NCI-H1105 treated with DMSO at 0.1 percent for 48 hours (cell line): ENCODE data around the gene KRTAP10-3.
A peak's percentile ranks its signal among the peaks of the same experiment; 100 is the strongest.

Source experiments
- DNase-seq: peaks from one replicate; lab custom pipeline; 2025; lab: John Stamatoyannopoulos, UW

KRTAP10-3 gene

DNA sequence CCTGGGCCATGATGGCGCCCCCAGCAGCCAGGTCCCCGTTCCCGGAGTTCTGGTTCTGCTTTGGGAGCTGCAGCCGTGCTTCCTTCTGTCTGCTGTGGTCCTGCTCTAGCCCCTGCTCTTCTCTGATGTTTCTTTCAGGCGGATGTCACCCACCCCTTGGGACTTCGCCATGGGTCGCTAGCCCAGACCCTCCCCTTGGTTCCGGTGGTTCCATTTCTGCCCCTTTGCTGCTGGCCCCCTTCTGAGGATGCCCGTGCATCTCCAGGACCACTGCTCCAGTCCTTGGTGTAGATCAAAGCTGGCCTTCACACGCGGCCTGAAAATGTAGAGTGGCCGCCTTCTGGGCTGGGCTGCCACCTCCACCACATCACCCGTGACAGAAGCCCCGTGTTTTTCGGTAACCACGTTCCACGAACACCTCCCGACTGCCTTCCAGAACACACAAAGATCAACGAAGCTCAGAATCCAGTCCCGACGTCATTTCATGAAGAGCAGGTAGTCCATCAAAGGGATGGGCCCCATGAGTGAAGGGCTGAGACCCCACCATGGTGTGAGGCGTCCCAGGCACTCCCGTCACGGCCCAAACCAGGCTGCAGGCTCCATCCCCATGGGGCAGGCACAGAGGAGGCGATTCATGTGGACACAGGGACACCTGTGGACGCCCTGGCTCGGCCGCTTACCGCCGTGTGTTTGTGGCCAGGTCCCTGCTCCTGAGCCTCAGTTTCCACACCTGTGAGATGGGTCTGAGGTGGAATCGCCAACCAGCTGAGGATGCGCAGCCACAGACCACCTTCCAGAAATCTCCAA is 43.0 kb downstream of the KRTAP10-3 start:
- DNase-seq: no peak

DNA sequence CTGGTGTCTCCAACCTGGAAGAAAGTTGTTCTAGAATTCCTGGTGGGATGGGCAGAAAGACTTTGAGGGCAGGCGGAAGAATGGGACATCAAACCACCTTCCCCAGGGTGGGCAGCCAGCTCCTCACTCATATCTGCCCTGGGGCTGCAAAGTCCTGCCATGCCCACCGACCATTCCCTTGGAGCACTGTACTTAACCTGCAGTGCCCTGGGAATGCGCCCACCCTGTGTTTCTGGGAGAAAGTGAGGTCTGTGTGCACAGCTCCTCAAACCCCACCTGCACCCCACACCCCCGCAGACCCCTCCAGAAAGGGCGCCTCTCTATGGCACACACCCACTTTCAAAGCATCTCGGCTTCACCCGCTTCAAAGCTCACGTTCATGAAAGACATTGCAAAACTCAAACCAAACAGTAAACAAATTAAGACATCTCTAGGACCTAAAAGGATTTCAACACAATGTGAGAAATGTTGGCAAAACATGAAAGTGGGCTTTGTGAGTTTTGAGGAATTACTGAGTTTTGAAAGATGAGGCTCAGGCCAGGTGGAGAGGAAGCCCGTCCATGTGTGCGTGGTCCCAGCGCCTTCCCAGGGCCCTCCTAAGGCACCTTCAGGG is 43.7 kb downstream of the KRTAP10-3 start:
- DNase-seq: no peak

DNA sequence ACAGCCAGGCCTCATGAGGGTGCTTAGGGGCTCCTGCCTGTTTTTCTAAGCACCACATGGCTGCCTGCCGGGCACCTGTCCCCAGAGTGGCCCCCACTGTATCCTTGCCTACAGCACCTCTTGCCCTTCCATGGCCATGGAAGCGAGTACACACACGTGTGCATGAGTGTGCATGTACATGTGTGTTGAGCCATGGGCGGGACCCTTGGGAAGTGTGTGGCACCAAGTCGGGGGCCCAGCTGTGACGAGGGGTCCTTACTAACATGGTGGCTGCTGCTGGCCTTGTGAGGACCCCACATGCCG is 44.4 kb downstream of the KRTAP10-3 start:
- no peak for DNase-seq

DNA sequence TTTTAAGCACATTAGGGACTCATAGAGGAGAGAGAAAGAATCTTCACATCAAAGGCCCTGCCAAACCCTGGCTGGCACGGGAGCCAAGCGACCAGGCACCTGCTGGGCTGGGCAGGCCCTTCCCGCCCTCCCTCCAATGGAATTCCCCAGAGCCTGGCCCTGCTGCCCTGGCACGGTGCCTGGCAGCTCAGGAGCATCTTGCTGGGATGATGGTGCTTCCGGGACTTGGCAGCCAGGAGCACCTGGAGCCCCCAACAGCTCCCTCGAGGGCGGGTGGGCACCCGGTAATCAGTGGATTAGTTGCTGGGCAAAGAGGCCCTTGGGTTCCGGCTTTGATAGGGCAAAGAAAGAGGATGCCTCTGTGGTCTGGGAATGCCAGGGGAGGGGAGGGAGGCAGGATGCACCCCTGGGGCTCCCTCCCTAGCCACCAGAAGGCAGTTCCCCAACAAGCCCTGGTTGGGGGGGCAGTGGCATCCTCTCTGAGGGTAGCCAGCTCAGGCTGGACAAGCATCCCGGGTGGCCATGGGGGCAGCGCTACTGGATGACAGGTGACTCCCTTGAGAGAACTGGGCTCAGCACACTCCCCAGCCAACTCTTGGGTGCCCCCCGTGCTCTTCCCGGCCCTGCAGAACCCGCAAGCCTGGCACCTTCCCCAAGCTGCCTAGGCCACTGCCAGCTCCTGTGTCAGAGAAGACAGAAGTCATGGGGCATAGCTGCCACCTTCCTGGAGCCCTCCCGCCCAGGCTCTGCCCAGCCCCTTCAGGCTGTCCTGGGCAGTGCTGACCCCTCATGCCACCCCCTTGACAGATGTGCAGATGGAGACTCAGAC is 45.0 kb downstream of the KRTAP10-3 start:
- DNase-seq: peak; percentile 85

DNA sequence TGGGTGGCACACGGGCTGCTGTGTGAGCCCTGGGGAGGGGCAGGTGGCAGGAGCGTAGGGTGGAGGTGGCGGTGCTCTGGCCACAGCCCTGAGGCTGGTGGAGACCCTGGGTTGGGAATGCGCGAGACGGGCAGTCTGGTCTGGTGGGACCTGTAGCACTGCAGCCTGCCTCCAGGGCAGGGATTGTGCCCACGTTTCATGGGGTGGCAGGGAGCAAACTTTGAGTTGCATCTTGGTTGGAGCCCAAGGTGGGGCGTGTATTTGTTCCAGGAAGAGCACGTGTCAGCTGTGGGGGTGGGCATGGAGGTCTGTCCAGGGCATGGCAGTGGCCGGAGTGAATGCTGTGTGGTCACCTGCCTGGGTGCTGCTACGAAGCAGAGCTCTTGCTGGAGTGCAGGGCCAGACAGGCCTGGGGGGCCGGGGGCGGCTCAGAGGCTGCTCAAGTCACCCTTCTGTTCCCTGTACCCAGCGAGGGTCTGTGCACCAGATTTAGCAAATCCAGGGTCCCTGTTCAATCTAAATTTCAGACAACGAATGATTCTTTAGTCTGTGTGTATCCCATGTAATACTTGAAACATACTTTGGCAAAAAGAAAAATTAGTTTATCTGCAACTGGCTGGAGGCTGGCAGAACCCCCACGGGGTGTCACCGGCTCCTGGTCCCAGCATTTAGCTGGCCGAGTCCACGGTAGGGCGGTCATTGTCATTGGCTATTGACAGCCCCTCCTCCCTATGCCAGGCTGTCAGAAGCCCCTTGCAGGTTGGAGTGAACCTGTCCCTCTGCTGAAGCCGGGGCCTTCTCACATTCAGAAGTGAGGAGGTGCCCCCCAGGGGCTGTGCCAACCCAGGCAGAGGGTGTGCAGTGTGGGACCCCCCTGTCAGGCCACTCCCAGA is 45.9 kb downstream of the KRTAP10-3 start:
- DNase-seq: no peak

DNA sequence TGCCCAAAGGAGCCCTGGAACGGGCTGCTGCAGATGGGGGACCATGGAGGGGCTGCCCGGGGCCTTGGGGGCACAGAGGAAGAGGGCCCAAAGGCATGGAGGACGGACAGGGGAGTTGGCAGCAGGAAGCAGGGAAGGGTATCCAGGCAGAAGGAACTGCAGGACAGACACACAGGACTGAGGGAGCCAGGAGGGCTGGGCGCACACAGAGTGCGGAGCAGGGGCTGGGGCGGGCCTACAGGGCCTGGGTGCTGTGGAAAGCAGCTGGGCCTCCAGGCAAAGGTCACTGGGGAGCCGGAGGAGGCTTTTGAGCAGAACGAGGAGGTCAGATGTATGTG is 46.7 kb downstream of the KRTAP10-3 start:
- DNase-seq: no peak

DNA sequence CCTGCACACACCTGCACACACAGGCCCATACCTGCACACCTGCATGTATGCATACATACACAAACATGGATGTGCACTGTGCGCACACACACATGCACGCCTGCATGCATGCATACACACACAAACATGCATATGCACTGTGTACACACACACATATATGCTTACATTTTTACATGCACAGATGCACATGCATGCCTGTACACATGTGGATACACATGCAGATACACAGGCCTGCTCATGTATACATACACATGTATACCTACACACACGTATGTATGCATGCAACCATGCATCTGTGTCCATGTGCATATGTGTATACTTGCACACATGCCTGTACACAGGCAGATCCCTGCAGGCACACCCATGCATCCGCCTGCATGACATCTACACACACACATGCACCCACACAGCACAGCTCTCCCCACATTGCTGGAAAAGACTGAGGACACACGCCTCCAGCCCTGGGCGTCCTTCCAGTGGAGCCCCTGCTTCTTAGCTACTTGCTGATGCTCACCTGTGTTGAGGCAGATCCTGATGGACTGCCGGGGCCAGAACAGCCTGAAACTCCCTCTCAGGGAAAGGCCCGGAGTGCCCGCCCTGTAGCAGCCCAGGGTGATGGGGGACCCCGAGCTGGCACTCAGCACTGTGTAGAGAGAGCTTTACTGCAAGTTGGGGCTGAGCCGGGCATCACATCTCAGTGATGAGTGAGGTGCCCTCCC is 47.2 kb downstream of the KRTAP10-3 start:
- no peak for DNase-seq

DNA sequence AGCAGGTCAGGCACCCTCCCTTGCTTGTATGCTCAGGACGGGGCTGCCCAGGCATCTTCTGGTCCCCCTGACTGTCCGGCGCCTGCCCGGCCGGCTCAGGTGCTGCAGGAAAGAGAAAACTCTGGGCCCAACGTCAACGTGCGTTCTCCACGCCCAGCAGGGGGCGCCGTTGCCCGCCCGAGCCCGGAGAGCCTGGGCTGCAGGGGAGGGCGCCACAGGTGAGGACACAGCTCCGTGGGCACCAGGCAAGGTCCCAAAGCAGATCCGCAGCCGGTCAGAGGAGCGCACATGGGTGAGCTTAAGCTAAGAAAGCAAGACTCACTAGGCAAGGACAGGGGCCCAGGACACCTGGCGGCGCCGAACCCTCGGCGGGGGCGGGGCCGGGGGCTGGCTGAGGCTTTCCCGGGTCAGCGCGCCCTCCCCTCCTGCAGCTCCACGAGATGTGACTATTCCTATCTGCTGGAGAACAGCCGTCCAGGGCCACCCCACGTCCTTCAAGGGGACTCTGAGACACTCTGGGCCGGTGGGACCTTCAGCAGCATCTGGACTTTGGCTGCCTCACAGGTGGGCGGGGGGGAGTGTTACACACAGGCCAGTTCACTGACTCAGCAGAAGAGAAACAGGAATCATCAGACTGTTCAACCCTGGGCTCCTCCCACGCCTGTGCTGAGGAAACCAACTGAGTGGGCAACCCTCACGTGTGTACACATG is 47.9 kb downstream of the KRTAP10-3 start:
- DNase-seq: peak; percentile 55

DNA sequence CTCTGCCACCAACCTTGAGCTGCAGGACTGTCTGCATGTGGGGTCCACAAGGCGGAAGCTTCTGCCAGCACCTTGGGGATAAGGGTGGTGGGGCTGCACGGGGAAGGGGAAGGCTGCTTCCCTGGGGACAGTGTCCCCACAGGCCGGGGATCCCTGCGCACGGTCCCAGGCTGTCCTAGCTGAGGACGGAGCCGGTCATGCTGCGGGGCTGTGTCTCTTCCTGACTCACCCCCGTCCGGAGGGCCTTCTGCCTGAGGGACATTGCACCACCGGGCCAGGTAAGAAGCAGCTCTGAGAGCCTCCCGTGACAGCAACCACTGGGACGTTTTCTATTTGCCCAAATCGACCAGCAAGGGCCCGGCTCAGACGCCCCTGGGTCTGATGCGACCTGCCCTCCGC is 48.5 kb downstream of the KRTAP10-3 start:
- no peak for DNase-seq

DNA sequence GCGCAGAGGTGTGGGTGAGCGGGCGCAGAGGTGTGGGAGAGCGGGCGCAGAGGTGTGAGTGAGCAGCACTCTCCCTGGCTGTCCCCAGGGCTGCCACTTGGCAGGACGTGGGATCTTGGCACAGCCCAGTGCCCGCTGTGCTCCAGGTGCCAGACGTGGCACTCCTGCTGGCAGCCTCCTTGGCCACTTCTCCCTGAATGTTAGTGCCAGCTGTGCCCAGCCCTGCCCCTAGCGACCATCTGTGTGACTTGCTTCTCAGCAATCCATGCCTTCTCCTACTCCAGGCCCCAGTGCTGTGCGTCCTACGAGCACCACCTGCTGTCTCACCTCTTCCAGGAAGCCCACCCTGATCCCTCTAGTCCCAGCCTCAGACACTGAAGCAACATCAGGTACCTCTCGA is 49.1 kb downstream of the KRTAP10-3 start:
- peak; percentile 7 for DNase-seq

DNA sequence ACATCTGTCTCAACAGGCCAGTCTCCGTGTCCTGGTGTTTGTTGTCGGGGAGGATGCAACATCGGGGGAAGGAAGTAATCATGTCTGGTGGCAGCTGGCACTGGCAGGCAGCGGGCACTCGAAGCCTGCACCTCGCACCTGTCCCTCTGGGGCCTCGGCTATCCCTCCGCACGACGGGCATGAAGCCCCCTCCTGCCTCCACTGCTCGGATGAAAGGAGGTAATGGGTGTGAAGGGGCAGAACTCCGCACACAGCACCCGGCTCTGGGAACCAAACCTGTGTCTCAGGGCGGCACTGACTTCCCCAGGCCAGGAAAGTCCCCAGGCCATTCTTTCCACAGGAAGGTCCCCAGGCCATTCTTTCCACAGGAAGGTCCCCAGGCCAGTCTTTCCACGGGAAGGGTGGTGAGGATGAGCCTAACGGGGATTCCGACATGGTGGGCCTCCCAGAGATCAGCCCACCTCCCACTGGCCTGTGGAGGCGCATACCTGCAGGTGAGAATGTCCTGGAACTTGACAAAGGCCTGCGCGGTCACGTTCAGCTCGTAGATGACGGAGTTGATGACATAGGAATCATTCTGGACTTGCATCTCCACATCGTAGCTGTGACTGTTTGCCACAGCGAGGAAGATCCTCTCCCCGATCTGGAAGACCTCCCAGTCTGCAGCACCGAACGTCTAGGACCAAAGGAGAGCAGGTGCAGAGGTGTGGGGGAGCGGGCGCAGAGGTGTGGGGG is 49.7 kb downstream of the KRTAP10-3 start:
- no peak for DNase-seq

DNA sequence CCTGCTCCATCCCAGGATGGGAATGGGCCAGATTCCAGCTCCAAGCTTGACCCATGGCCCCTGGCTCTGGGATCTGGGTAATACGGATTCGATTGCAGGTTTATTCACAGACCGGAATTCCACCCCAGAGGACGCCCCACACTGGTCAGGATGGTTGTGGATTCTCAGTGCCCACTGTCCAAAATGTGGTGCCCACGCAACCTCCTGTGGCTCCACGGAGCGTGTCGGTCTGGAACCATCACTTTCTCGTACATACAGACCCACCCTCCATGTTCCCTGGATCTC is 50.2 kb downstream of the KRTAP10-3 start:
- DNase-seq: no peak
